Measurements from ENCODE around the gene PLEKHA7. TPM values are rescaled to one million over a fixed set of nuclear protein-coding genes. Genes with fewer than 3 reads are reported as not detected.

Gene PLEKHA7
- polyA plus RNA-seq, 1 donor (not counting 4 experiments of a cell fraction or from before 2014, with no cell fraction given) = 1.4 TPM

DNA sequence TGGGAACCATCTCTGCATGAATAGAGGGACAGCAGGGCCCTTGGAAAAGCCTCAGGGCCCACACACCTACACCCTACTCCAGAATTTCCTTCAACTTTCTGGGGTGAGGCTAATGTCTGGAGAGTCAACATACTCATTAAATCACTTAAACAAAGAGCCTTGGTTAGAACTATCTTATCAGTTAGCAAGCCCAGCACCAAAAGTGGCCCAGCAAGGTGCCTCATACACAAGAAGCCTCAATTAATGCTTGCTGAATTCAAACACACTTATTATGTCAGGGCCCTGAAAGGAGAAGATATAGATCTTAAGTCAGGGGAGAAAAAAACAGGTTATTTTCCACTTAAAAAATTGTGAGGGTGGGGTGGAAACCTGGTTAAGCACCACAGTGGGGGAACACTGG lies 214.3 kb downstream of the PLEKHA7 start:
- Histone ChIP-seq H3K9me3 (ENCODE audit: control insufficient read depth, low read depth, low read length) (no peaks in the 10 kb centered on the region), H3K27me3 (ENCODE audit: control insufficient read depth, extremely low read depth, insufficient read depth, low read length) (no peaks in the 10 kb centered on the region), H3K4me1 (ENCODE audit: control insufficient read depth, extremely low read depth, insufficient read depth, low read length) (no peaks in the 10 kb centered on the region), H3K27ac (ENCODE audit: control insufficient read depth, insufficient read depth, low read length) (no peak overlapping the region), H3K9me1 (ENCODE audit: control insufficient read depth, extremely low read depth, insufficient read depth, low read length) (no peaks in the 10 kb centered on the region), H2AFZ (ENCODE audit: control insufficient read depth, low read length) (no peak overlapping the region), H3K4me2 (ENCODE audit: control insufficient read depth, extremely low read depth, insufficient read depth, low read depth, low read length) (no peak overlapping the region), H3K9ac (ENCODE audit: control insufficient read depth, extremely low read depth, insufficient read depth, low read length) (no peak overlapping the region), H3K36me3 (ENCODE audit: control insufficient read depth in 2 of 2, extremely low read depth in 1 of 2, insufficient read depth in 2 of 2, low read length in 2 of 2) (no peaks in the 10 kb centered on the region), H4K20me1 (ENCODE audit: control insufficient read depth, extremely low read depth, insufficient read depth, low read length) (no peaks in the 10 kb centered on the region), H3K79me2 (ENCODE audit: control insufficient read depth, insufficient read depth, low read length) (no peaks in the 10 kb centered on the region), H3K4me3 (ENCODE audit: control insufficient read depth in 2 of 3, extremely low read depth in 1 of 3, insufficient read depth in 2 of 3, low read depth in 1 of 3, low read length in 3 of 3) (no peak overlapping the region)
- dilution Hi-C loops (cut with MboI; ENCODE audit: extremely low pct_ligation_motif_present, low sequenced_read_pairs) = loop anchor here (25.0 kb wide), 1 partner anchor 112 kb away; no protein-coding TSS in a partner anchor
- no peak for DNase-seq (ENCODE audit: low read depth, low spot score)
- no peak for FAIRE-seq
- TF ChIP-seq EZH2 (IDR thresholded peaks at IDR 0.05; ENCODE audit: low read length) = no peak
- TF ChIP-seq, protein P1, sequence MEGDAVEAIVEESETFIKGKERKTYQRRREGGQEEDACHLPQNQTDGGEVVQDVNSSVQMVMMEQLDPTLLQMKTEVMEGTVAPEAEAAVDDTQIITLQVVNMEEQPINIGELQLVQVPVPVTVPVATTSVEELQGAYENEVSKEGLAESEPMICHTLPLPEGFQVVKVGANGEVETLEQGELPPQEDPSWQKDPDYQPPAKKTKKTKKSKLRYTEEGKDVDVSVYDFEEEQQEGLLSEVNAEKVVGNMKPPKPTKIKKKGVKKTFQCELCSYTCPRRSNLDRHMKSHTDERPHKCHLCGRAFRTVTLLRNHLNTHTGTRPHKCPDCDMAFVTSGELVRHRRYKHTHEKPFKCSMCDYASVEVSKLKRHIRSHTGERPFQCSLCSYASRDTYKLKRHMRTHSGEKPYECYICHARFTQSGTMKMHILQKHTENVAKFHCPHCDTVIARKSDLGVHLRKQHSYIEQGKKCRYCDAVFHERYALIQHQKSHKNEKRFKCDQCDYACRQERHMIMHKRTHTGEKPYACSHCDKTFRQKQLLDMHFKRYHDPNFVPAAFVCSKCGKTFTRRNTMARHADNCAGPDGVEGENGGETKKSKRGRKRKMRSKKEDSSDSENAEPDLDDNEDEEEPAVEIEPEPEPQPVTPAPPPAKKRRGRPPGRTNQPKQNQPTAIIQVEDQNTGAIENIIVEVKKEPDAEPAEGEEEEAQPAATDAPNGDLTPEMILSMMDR (optimal IDR thresholded peaks at IDR 0.05 in 1 of 3, IDR thresholded peaks at IDR 0.05 in 1 of 3, conservative IDR thresholded peaks at IDR 0.05 in 1 of 3; ENCODE audit: extremely low read depth in 1 of 3, insufficient read depth in 2 of 3, low read length in 3 of 3) = no peak

DNA sequence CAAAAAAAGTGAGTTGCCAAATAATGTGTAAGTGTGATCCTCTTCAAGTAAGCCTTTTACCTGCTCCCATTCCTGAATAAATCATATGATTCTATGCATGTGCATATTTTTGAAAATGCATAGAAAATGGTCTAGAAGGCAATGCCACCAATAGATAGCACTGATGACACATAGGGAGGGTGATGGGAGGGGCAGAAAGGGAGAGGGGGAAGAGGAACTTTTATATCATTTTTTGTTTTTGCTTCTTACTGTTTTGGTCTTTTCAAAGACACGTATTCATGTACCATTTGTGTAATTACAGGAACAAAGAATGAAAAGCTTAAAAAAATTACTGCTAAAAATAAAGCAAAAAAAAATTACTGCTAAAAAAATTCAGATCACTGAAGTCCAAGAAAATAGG lies 215.0 kb downstream of the PLEKHA7 start:
- FAIRE-seq (no peak), DNase-seq (ENCODE audit: low read depth, low spot score) (no peak)
- no peaks in the 10 kb centered on the region for H3K9me3 ChIP-seq (ENCODE audit: control insufficient read depth, low read depth, low read length)
- dilution Hi-C loops (cut with MboI; ENCODE audit: extremely low pct_ligation_motif_present, low sequenced_read_pairs) = no loop called here
- H3K4me1 ChIP-seq (ENCODE audit: control insufficient read depth, extremely low read depth, insufficient read depth, low read length) = no peaks in the 10 kb centered on the region
- TF ChIP-seq, protein P1 (optimal IDR thresholded peaks at IDR 0.05 in 1 of 3, IDR thresholded peaks at IDR 0.05 in 1 of 3, conservative IDR thresholded peaks at IDR 0.05 in 1 of 3; ENCODE audit: extremely low read depth in 1 of 3, insufficient read depth in 2 of 3, low read length in 3 of 3) = no peak
- TF ChIP-seq EZH2 (IDR thresholded peaks at IDR 0.05; ENCODE audit: low read length) = no peak
- no peak overlapping the region for H3K4me2 ChIP-seq (ENCODE audit: control insufficient read depth, extremely low read depth, insufficient read depth, low read depth, low read length)
- H3K9ac ChIP-seq (ENCODE audit: control insufficient read depth, extremely low read depth, insufficient read depth, low read length) = no peak overlapping the region
- no peaks in the 10 kb centered on the region for H4K20me1 ChIP-seq (ENCODE audit: control insufficient read depth, extremely low read depth, insufficient read depth, low read length)
- no peaks in the 10 kb centered on the region for H3K36me3 ChIP-seq (ENCODE audit: control insufficient read depth in 2 of 2, extremely low read depth in 1 of 2, insufficient read depth in 2 of 2, low read length in 2 of 2)
- H3K4me3 ChIP-seq (ENCODE audit: control insufficient read depth in 2 of 3, extremely low read depth in 1 of 3, insufficient read depth in 2 of 3, low read depth in 1 of 3, low read length in 3 of 3) = no peak overlapping the region
- no peak overlapping the region for H3K27ac ChIP-seq (ENCODE audit: control insufficient read depth, insufficient read depth, low read length)
- no peaks in the 10 kb centered on the region for H3K9me1 ChIP-seq (ENCODE audit: control insufficient read depth, extremely low read depth, insufficient read depth, low read length)
- no peaks in the 10 kb centered on the region for H3K27me3 ChIP-seq (ENCODE audit: control insufficient read depth, extremely low read depth, insufficient read depth, low read length)
- H3K79me2 ChIP-seq (ENCODE audit: control insufficient read depth, insufficient read depth, low read length) = no peaks in the 10 kb centered on the region
- no peak overlapping the region for H2AFZ ChIP-seq (ENCODE audit: control insufficient read depth, low read length)

All from keratinocyte (primary cell).